ENCODE data around the gene RNU6-8.

Gene RNU6-8

GRCh38 chr14:32195636-32196035 lies 7.4 kb downstream of the RNU6-8 start:
- no peak for TF ChIP-seq ZNF404 (tag by site-specific recombination; IDR thresholded peaks at IDR 0.05)
- no peak for TF ChIP-seq ZNF513 (tag by site-specific recombination; IDR thresholded peaks at IDR 0.05)
- no peak for TF ChIP-seq ZNF768 (tag by site-specific recombination; IDR thresholded peaks at IDR 0.05)
- no peak for TF ChIP-seq AEBP2 (tag by site-specific recombination; IDR thresholded peaks at IDR 0.05; ENCODE audit: borderline replicate concordance)
- no peak for TF ChIP-seq ZNF654 (tag by site-specific recombination; IDR thresholded peaks at IDR 0.05; ENCODE audit: low read depth)
- TF ChIP-seq ZNF704 (tag by site-specific recombination; IDR thresholded peaks at IDR 0.05) = no peak
- TF ChIP-seq HIC1 (tag by site-specific recombination; IDR thresholded peaks at IDR 0.05) = no peak
- TF ChIP-seq ZNF394 (tag by site-specific recombination; IDR thresholded peaks at IDR 0.05; ENCODE audit: borderline replicate concordance) = no peak
- no peak for TF ChIP-seq ZSCAN4 (tag by site-specific recombination; IDR thresholded peaks at IDR 0.05)
- TF ChIP-seq PBX3 (CRISPR knock-in tag; IDR thresholded peaks at IDR 0.05) = no peak
- no peak for TF ChIP-seq KLF17 (tag by site-specific recombination; IDR thresholded peaks at IDR 0.05)
- no peak for TF ChIP-seq ZNF626 (tag by site-specific recombination; IDR thresholded peaks at IDR 0.05)
- TF ChIP-seq ZNF175 (tag by site-specific recombination; IDR thresholded peaks at IDR 0.05) = no peak
- no peak for TF ChIP-seq ZNF561 (tag by site-specific recombination; IDR thresholded peaks at IDR 0.05; ENCODE audit: borderline replicate concordance)
- TF ChIP-seq ZNF19 (tag by site-specific recombination; IDR thresholded peaks at IDR 0.05; ENCODE audit: low read depth) = no peak
- no peak for TF ChIP-seq ZNF544 (tag by site-specific recombination; IDR thresholded peaks at IDR 0.05)
- no peak for TF ChIP-seq ATF2 (tag by site-specific recombination; IDR thresholded peaks at IDR 0.05; ENCODE audit: low read depth)
- no peak for TF ChIP-seq ZBTB1 (tag by site-specific recombination; IDR thresholded peaks at IDR 0.05)
- no peak for TF ChIP-seq ZNF747 (tag by site-specific recombination; IDR thresholded peaks at IDR 0.05)
- Histone ChIP-seq H3K9me3 (ENCODE audit: control insufficient read depth, insufficient read depth, low read depth, low read length) (no peaks in the 10 kb centered on the region), H3K36me3 (ENCODE audit: control insufficient read depth in 2 of 2, insufficient read depth in 1 of 2, low read length in 2 of 2) (no peaks in the 10 kb centered on the region), H3K27ac (ENCODE audit: extremely low read depth, low read depth, low read length) (no peak overlapping the region), H3K4me3 (ENCODE audit: low read depth, low read length) (no peak overlapping the region), H3K4me1 (ENCODE audit: control insufficient read depth, insufficient read depth, low read length) (0 out of 2 replicates have a peak, but pooled peaks cover 5% of the 10 kb centered on the region)
- POLR2A ChIA-PET = no interaction called here
- CTCF ChIA-PET = interaction anchor here (0.7 kb wide), 1 partner anchor 57 kb away, joined by 3 read pairs; no protein-coding TSS in a partner anchor

Data from HEK293 (cell line).